ENCODE measurements around the gene VSNL1.

Gene VSNL1

GRCh38 chr2:17682098-17682857, 141.8 kb downstream of the VSNL1 start:
- FAIRE-seq (no peak), DNase-seq (ENCODE audit: insufficient read length, low spot score) (no peak)

DNA sequence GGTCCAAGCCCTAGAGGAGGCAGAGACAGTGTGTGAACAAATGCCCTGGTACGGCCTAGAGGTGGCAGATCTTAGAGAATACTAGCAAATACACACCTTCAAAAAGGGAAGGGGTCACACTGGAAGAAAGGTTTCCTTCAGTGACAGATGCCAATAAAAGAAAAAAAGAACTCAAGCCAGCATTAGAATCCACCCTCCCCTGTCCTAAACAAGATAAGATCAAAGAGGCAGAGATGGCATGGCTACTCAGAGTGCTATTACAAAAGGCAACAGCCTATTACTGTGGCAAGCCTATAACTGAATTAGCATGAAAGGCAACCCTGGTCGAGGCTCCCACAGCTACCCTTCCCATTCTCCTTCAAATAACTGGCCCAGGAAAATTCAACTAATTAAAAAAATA, 143.5 kb downstream of the VSNL1 start:
- FAIRE-seq, result no peak
- DNase-seq (ENCODE audit: insufficient read length, low spot score), result no peak

- FAIRE-seq (no peak), DNase-seq (ENCODE audit: insufficient read length, low spot score) (no peak)
Observed at GRCh38 chr2:17688600-17688999, 148.1 kb downstream of the VSNL1 start.

- no peak for DNase-seq (ENCODE audit: insufficient read length, low spot score)
- no peak for FAIRE-seq
Observed at GRCh38 chr2:17689010-17689409, 148.5 kb downstream of the VSNL1 start.

DNA sequence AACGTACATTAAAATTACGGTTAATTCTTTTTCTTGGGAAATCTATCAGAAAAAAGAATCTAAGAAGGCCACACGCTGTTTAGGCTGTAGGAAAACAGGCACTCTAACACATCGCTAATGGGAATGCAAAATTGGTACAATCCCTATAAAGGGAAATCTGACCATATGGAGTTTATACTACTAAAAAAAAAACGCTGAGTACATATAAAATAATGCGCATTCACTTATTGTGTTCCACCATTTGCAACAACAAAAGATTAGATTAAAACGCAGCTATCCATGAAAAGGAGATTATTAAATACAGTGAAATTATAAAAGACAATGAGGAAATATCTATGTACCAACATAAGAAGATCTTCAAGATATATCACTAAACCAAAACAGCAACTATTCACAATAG, 150.3 kb downstream of the VSNL1 start:
- no peak for DNase-seq (ENCODE audit: insufficient read length, low spot score)
- FAIRE-seq, result no peak

Measured in GM19239 (cell line).